Smooth muscle cell (in vitro differentiated cells): ENCODE measurements around the gene FGF1. TPM values are rescaled to one million over a fixed set of nuclear protein-coding genes. Genes with fewer than 3 reads are reported as not detected.

Source experiments
- DNase-seq: peaks from one replicate; lab custom pipeline; 2025; ENCODE audit not compliant: unreplicated experiment; lab: John Stamatoyannopoulos, UW
- H2AFZ ChIP-seq: fragments of 200-600 bp; sonication (generic); 2 replicates; pipeline ENCODE4 v1.6.0; 2016; ENCODE audit warnings: antibody characterized with exemption, low read depth, mild to moderate bottlenecking
- H3F3A ChIP-seq: fragments of 200-600 bp; sonication (generic); 2 replicates; pipeline ENCODE4 v1.6.0; 2017; ENCODE audit warnings: antibody characterized with exemption, low read depth
- H3K27ac ChIP-seq: fragments of 200-600 bp; sonication (generic); 2 replicates; pipeline ENCODE4 v1.5.1; 2016; ENCODE audit warnings: low read depth, mild to moderate bottlenecking
- H3K27me3 ChIP-seq: fragments of 200-600 bp; sonication (generic); 2 replicates; pipeline ENCODE4 v1.6.1; 2016; ENCODE audit warnings: low read depth, mild to moderate bottlenecking
- H3K36me3 ChIP-seq: fragments of 200-600 bp; sonication (generic); 2 replicates; pipeline ENCODE4 v1.5.1; 2016; ENCODE audit warnings: low read depth
- H3K4me1 ChIP-seq: fragments of 200-600 bp; sonication (generic); 2 replicates; pipeline ENCODE4 v1.5.1; 2016; ENCODE audit warnings: low read depth
- H3K4me2 ChIP-seq: fragments of 200-600 bp; sonication (generic); 2 replicates; pipeline ENCODE4 v1.6.0; 2016; ENCODE audit warnings: mild to moderate bottlenecking
- H3K4me3 ChIP-seq: fragments of 200-600 bp; sonication (generic); 2 replicates; pipeline ENCODE4 v1.5.1; 2016; ENCODE audit warnings: mild to moderate bottlenecking
- H3K79me2 ChIP-seq: fragments of 200-600 bp; sonication (generic); 2 replicates; pipeline ENCODE4 v1.6.0; 2016; ENCODE audit warnings: low read depth, mild to moderate bottlenecking
- H3K9ac ChIP-seq: fragments of 200-600 bp; sonication (generic); 2 replicates; pipeline ENCODE4 v1.6.0; 2016; ENCODE audit warnings: low read depth
- H3K9me3 ChIP-seq: fragments of 200-600 bp; sonication (generic); replicated peaks from 2 replicates; pipeline ENCODE4 v1.5.1; 2016; ENCODE audit warnings: low read depth
- H4K20me1 ChIP-seq: fragments of 200-600 bp; sonication (generic); 2 replicates; pipeline ENCODE4 v1.6.0; 2016; ENCODE audit warnings: low read depth
- CTCF ChIP-seq: fragments of 200-600 bp; sonication (generic); IDR thresholded peaks from 2 replicates; pipeline ENCODE4 v1.5.1; 2017; ENCODE audit warnings: borderline replicate concordance, mild to moderate bottlenecking, antibody characterized with exemption; ENCODE audit not compliant: insufficient read depth, poor library complexity, severe bottlenecking
- WGBS: methylation state at CpG from one replicate; pipeline ENCODE4 v1.1.7; 2016; ENCODE audit warnings: low lambda C conversion rate; 5-methylcytosine and 5-hydroxymethylcytosine counted together
- polyA plus RNA-seq: library from polyadenylated mRNA; unstranded; fragments of >200 nt; fragmentation: Nextera tagmentation; extraction: Ambion mirVana; gene quantifications from 2 replicates; pipeline ENCODE4 v1.2.1, GENCODE V29; 2016
- total RNA-seq: library from RNA; depleted of rRNA; stranded (reverse); fragments of >200 nt; gene quantifications from 2 replicates; pipeline ENCODE4 v1.2.3, GENCODE V29; 2014

FGF1 gene
- total and polyA plus RNA-seq, 2 experiments from 2014 or later, result 91.7 to 111 TPM

GRCh38 chr5:142571371-142571770, 114.5 kb downstream of the FGF1 start:
- WGBS, result 25% methylated on average over 5 of the region's 5 CpGs
- Histone ChIP-seq H3K4me3 (no peak overlapping the region), H3K36me3 (no peaks in the 10 kb centered on the region), H2AFZ (no peak overlapping the region), H4K20me1 (no peaks in the 10 kb centered on the region), H3K79me2 (no peaks in the 10 kb centered on the region), H3K9me3 (no peaks in the 10 kb centered on the region), H3K27ac (peak overlapping the region; percentile 88), H3K27me3 (no peaks in the 10 kb centered on the region), H3F3A (peaks cover 34% of the 10 kb centered on the region), H3K9ac (peak overlapping the region; percentile 2), H3K4me1 (peaks cover 13% of the 10 kb centered on the region), H3K4me2 (peak overlapping the region; percentile 61)
- no peak for TF ChIP-seq CTCF
- no peak for DNase-seq

GRCh38 chr5:142569905-142570304, 116.0 kb downstream of the FGF1 start:
- Histone ChIP-seq H3K27ac (peak overlapping the region; percentile 98), H3F3A (peaks cover 34% of the 10 kb centered on the region), H3K36me3 (no peaks in the 10 kb centered on the region), H3K27me3 (no peaks in the 10 kb centered on the region), H3K79me2 (no peaks in the 10 kb centered on the region), H3K9ac (no peak overlapping the region), H3K4me1 (peaks cover 13% of the 10 kb centered on the region), H3K9me3 (no peaks in the 10 kb centered on the region), H3K4me2 (no peak overlapping the region), H2AFZ (no peak overlapping the region), H4K20me1 (no peaks in the 10 kb centered on the region), H3K4me3 (no peak overlapping the region)
- TF ChIP-seq CTCF, result no peak
- no peak for DNase-seq
- WGBS, result 84% methylated on average over 6 of the region's 6 CpGs

GRCh38 chr5:142568996-142569335, 116.9 kb downstream of the FGF1 start:
- no peak for DNase-seq
- H3K9me3 ChIP-seq, result no peaks in the 10 kb centered on the region
- 38% methylated on average over 3 of the region's 3 CpGs for WGBS
- peak overlapping the region; percentile 87 for H3K9ac ChIP-seq
- peaks cover 34% of the 10 kb centered on the region for H3F3A ChIP-seq
- peaks cover 13% of the 10 kb centered on the region for H3K4me1 ChIP-seq
- H3K79me2 ChIP-seq, result no peaks in the 10 kb centered on the region
- no peak for TF ChIP-seq CTCF
- H3K27ac ChIP-seq, result peak overlapping the region; percentile 98
- H3K36me3 ChIP-seq, result no peaks in the 10 kb centered on the region
- no peak overlapping the region for H3K4me3 ChIP-seq
- no peaks in the 10 kb centered on the region for H3K27me3 ChIP-seq
- no peak overlapping the region for H2AFZ ChIP-seq
- no peaks in the 10 kb centered on the region for H4K20me1 ChIP-seq
- peak overlapping the region; percentile 69 for H3K4me2 ChIP-seq

GRCh38 chr5:142568283-142568995, 117.5 kb downstream of the FGF1 start:
- Histone ChIP-seq H3F3A (peaks cover 29% of the 10 kb centered on the region), H3K36me3 (no peaks in the 10 kb centered on the region), H3K79me2 (no peaks in the 10 kb centered on the region), H3K9me3 (no peaks in the 10 kb centered on the region), H2AFZ (peak overlapping the region; percentile 16), H3K4me3 (no peak overlapping the region), H4K20me1 (no peaks in the 10 kb centered on the region), H3K4me1 (peaks cover 13% of the 10 kb centered on the region), H3K27me3 (no peaks in the 10 kb centered on the region), H3K27ac (peak overlapping the region; percentile 98), H3K4me2 (peak overlapping the region; percentile 69), H3K9ac (peak overlapping the region; percentile 87)
- no peak for DNase-seq
- WGBS, result 12% methylated on average over 10 of the region's 10 CpGs
- no peak for TF ChIP-seq CTCF
